HCT116 (cell line): ENCODE results near the gene ADCY2. TPM values are rescaled to one million over a fixed set of nuclear protein-coding genes. Genes with fewer than 3 reads are reported as not detected.

Experiments
- ATAC-seq: fragments of 200-7000 bp; cut with Tn5 transposase; 2 replicates; pipeline ENCODE4 v1.9.1; 2020; ENCODE audit warnings: mild to moderate bottlenecking, moderate library complexity
- BruUV-seq: library from RNA; stranded (reverse); fragments of 400-500 nt; replicated peaks from 2 replicates; lab custom pipeline; 2021; lab: Mats Ljungman, UMichigan
- CTCF ChIA-PET: fragments of 300-600 bp; sonication (Branson Sonifier 250); formaldehyde crosslinking; loops from one replicate; lab custom pipeline; 2021; ENCODE audit warnings: antibody characterized with exemption; lab: Charles Lee
- POLR2A ChIA-PET: fragments of 300-600, 350-600 bp; sonication (Branson Sonifier 250); formaldehyde crosslinking; loops from one replicate; lab custom pipeline; 2021; ENCODE audit warnings: antibody characterized with exemption; lab: Charles Lee
- RAD21 ChIA-PET, 2 experiments: fragments of 300-600 bp; sonication (Branson Sonifier 250); formaldehyde crosslinking; loops; one replicate each; lab custom pipeline; 2023; ENCODE audit warnings: low total read pairs in 2 of 2; ENCODE audit not compliant: uncharacterized antibody in 2 of 2, unreplicated experiment in 2 of 2, low non-redundant PET in 1 of 2; lab: Charles Lee
- DNase-seq: peaks from one replicate; pipeline ENCODE4 v3.0.0-alpha.2; 2010; ENCODE audit warnings: low read depth, low spot score
- H2AFZ ChIP-seq: fragments of 200-600 bp; shearing (Covaris generic), sonication (generic); 2 replicates; pipeline ENCODE4 v1.6.1; 2017; ENCODE audit warnings: low read depth, mixed run types, mixed read lengths, antibody characterized with exemption, low read length; ENCODE audit not compliant: poor library complexity, severe bottlenecking
- H3K27ac ChIP-seq: 2 replicates; pipeline ENCODE4 v1.5.1; 2012; ENCODE audit warnings: low read depth, low read length
- H3K27me3 ChIP-seq: fragments of 200-600 bp; sonication (generic); 2 replicates; pipeline ENCODE4 v1.6.1; 2016; ENCODE audit warnings: mixed run types, low read length, mixed read lengths; ENCODE audit not compliant: insufficient read depth
- H3K36me3 ChIP-seq, 2 experiments: fragments of 200-500 bp in 1 of 2; fragments of 200-600 bp in 1 of 2; sonication (Bioruptor generic) in 1 of 2; sonication (generic) in 1 of 2; 2 replicates each; pipeline versions ENCODE4 v1.5.1 to v1.6.1; 2014 to 2016; ENCODE audit warnings: low read length in 2 of 2, inconsistent platforms in 1 of 2, mixed read lengths in 1 of 2, mixed run types in 1 of 2; ENCODE audit not compliant: insufficient read depth in 2 of 2, control insufficient read depth in 1 of 2
- H3K4me1 ChIP-seq, 2 experiments: fragments of 200-600 bp in 1 of 2; sonication (generic) in 1 of 2; 2 replicates each; pipeline versions ENCODE4 v1.5.1 to v1.6.1; 2012 to 2017; ENCODE audit warnings: low read length in 2 of 2, inconsistent platforms in 1 of 2, mild to moderate bottlenecking in 1 of 2, mixed read lengths in 1 of 2, mixed run types in 1 of 2, moderate library complexity in 1 of 2; ENCODE audit not compliant: insufficient read depth in 2 of 2, control insufficient read depth in 1 of 2
- H3K4me2 ChIP-seq: fragments of 200-600 bp; sonication (generic); 2 replicates; pipeline ENCODE4 v1.6.1; 2017; ENCODE audit warnings: mixed run types, low read length, mixed read lengths
- H3K4me3 ChIP-seq, 2 experiments: fragments of 200-600 bp in 1 of 2; sonication (generic) in 1 of 2; replicated peaks in 1 of 2; 2 replicates each; pipeline ENCODE4 v1.5.1; 2011 to 2016; ENCODE audit warnings: low read length in 2 of 2, control low read depth in 1 of 2, low read depth in 1 of 2, mild to moderate bottlenecking in 1 of 2, mixed read lengths in 1 of 2, mixed run types in 1 of 2
- H3K79me2 ChIP-seq: fragments of 200-600 bp; sonication (generic); 2 replicates; pipeline ENCODE4 v1.6.1; 2017; ENCODE audit warnings: mild to moderate bottlenecking, mixed run types, low read length, moderate library complexity, mixed read lengths; ENCODE audit not compliant: insufficient read depth
- H3K9ac ChIP-seq: fragments of 200-600 bp; sonication (generic); 2 replicates; pipeline ENCODE4 v1.6.1; 2016; ENCODE audit warnings: low read length, mixed read lengths
- H3K9me2 ChIP-seq: fragments of 200-600 bp; sonication (generic), shearing (Covaris generic); 2 replicates; pipeline ENCODE4 v1.6.1; 2017; ENCODE audit warnings: mixed run types, mild to moderate bottlenecking, moderate library complexity; ENCODE audit not compliant: insufficient read depth
- H3K9me3 ChIP-seq, 2 experiments: fragments of 200-500 bp in 1 of 2; fragments of 200-600 bp in 1 of 2; sonication (Bioruptor generic) in 1 of 2; sonication (generic) in 1 of 2; 2 replicates each; pipeline ENCODE4 v1.6.1; 2014 to 2017; ENCODE audit warnings: low read length in 2 of 2, mixed read lengths in 2 of 2, inconsistent platforms in 1 of 2, low read depth in 1 of 2, mild to moderate bottlenecking in 1 of 2, mixed run types in 1 of 2, moderate library complexity in 1 of 2; ENCODE audit not compliant: control insufficient read depth in 1 of 2, insufficient read depth in 1 of 2
- H4K20me1 ChIP-seq: fragments of 200-600 bp; sonication (generic), shearing (Covaris generic); 2 replicates; pipeline ENCODE4 v1.6.1; 2017; ENCODE audit warnings: mixed run types, mild to moderate bottlenecking, moderate library complexity; ENCODE audit not compliant: insufficient read depth
- CBX3 ChIP-seq: IDR thresholded peaks from 2 replicates; pipeline ENCODE4 v1.6.1; 2012; ENCODE audit warnings: low read depth
- CEBPB ChIP-seq: IDR thresholded peaks from 2 replicates; pipeline ENCODE4 v1.6.1; 2012; ENCODE audit warnings: low read depth
- EGR1 ChIP-seq: IDR thresholded peaks from 2 replicates; pipeline ENCODE4 v1.6.1; 2012; ENCODE audit warnings: low read depth
- EZH2phosphoT487 ChIP-seq: fragments of 200-600 bp; IDR thresholded peaks from 2 replicates; pipeline ENCODE4 v1.6.1; 2018; ENCODE audit warnings: antibody characterized with exemption, borderline replicate concordance
- FOSL1 ChIP-seq: IDR thresholded peaks from 2 replicates; pipeline ENCODE4 v1.6.1; 2012; ENCODE audit warnings: low read depth
- POLR2A ChIP-seq: IDR thresholded peaks from 2 replicates; pipeline ENCODE4 v1.7.0; 2011; ENCODE audit warnings: borderline replicate concordance; ENCODE audit not compliant: insufficient read depth, insufficient read length; ENCODE audit errors: extremely low read depth
- POLR2AphosphoS5 ChIP-seq: IDR thresholded peaks from 2 replicates; pipeline ENCODE4 v1.6.1; 2011; ENCODE audit warnings: mild to moderate bottlenecking, low read depth, low read length, moderate library complexity
- RAD21 ChIP-seq: IDR thresholded peaks from 2 replicates; pipeline ENCODE4 v1.6.1; 2012; ENCODE audit warnings: low read depth, mild to moderate bottlenecking
- REST ChIP-seq: IDR thresholded peaks from 2 replicates; pipeline ENCODE4 v1.6.1; 2012; ENCODE audit warnings: low read depth
- SIN3A ChIP-seq: IDR thresholded peaks from 2 replicates; pipeline ENCODE4 v1.6.1; 2012; ENCODE audit warnings: low read depth
- intact Hi-C: fragments of 100-400 bp; cut with micrococcal nuclease; formaldehyde crosslinking; loops from 2 replicates; pipeline ENCODE4 v1.10.0; 2022
- total RNA-seq: library from RNA; stranded (reverse); gene quantifications from one replicate; pipeline ENCODE4 v1.2.1, GENCODE V29; 2021; ENCODE audit not compliant: unreplicated experiment

The ADCY2 gene
- total RNA-seq, 1 experiment from 2014 or later, result 0.15 TPM

GRCh38 chr5:7842531-7842930 lies 446.6 kb downstream of the ADCY2 start:
- DNase-seq (no peak), ATAC-seq (no peak)
- H3K4me3 ChIP-seq, result no peak overlapping the region
- no peaks in the 10 kb centered on the region for H3K9me2 ChIP-seq
- no peak overlapping the region for H3K4me2 ChIP-seq
- peaks cover 28% of the 10 kb centered on the region for H3K27me3 ChIP-seq
- H3K9me3 ChIP-seq, result no peaks in the 10 kb centered on the region
- H3K4me1 ChIP-seq, result no peaks in the 10 kb centered on the region
- H3K27ac ChIP-seq, result no peak overlapping the region
- intact Hi-C loops, result no loop called here
- H3K9ac ChIP-seq, result no peak overlapping the region
- ChIA-PET RAD21 (no interaction called here), CTCF (no interaction called here), POLR2A (no interaction called here)
- no peak overlapping the region for H2AFZ ChIP-seq
- BruUV-seq, result no TSS peak
- H4K20me1 ChIP-seq, result no peaks in the 10 kb centered on the region
- TF ChIP-seq POLR2AphosphoS5 (no peak), EGR1 (no peak), FOSL1 (no peak), CBX3 (no peak), POLR2A (no peak), CEBPB (no peak), RAD21 (no peak), SIN3A (no peak), REST (no peak), EZH2phosphoT487 (no peak)
- H3K79me2 ChIP-seq, result no peaks in the 10 kb centered on the region
- H3K36me3 ChIP-seq, result no peaks in the 10 kb centered on the region
